GM12891 (cell line): ENCODE data around the gene EPAS1.

ENCODE experiments used
- POLR2AphosphoS5 ChIP-seq: IDR thresholded peaks from 2 replicates; pipeline ENCODE4 v1.6.1; 2011; ENCODE audit warnings: low read depth, low read length, control low read depth
- TAF1 ChIP-seq: IDR thresholded peaks from 2 replicates; pipeline ENCODE4 v1.6.1; 2011; ENCODE audit warnings: low read depth, low read length, control low read depth

DNA sequence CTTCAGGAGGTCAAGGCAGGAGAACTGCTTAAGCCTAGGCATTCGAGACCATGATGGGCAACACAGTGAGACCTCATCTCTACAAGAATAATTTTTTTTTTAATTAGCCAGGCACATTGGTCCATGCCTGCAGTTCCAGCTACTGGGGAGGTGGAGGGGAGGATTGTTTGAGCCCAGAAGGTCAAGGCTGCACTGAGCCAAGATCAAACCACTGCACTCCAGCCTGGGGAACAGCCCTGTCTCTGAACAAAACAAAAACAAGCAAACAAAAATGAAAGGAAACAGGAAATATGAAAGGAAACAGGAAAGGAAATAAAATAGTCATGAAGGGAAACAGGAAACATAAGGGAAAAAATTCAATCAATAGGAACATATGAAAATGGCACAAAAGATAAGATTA is 117.5 kb downstream of the EPAS1 start:
- TF ChIP-seq TAF1 (no peak), POLR2AphosphoS5 (no peak)
